Tibial artery (tissue), 4 donors: ENCODE measurements around the gene AMBP.
"Not testable (repeated sequence)": the region's sequence is repeated elsewhere in the genome, so short reads cannot be mapped to it uniquely, and the experiment has no call there.

Source experiments
- DNase-seq, 2 donors: peaks; one replicate each; pipeline ENCODE4 v3.0.0-alpha.2; 2019
- H3K27ac ChIP-seq, 2 donors: fragments of 200-600 bp; sonication (generic) in 1 of 2; 1 replicate in 1 of 2; 2 replicates in 1 of 2; pipeline ENCODE4 v1.5.1; 2018 to 2019; ENCODE audit warnings: mild to moderate bottlenecking in 1 of 2
- H3K27me3 ChIP-seq, 2 donors: fragments of 200-600 bp; sonication (generic) in 1 of 2; one replicate each; pipeline versions ENCODE4 v1.5.1 to v1.6.0; 2016 to 2019
- H3K36me3 ChIP-seq, 3 donors: fragments of 200-600 bp; sonication (generic) in 2 of 3; one replicate each; pipeline ENCODE4 v1.5.1; 2016 to 2019; ENCODE audit warnings: mild to moderate bottlenecking in 2 of 3
- H3K4me1 ChIP-seq, 4 donors: fragments of 200-600 bp; sonication (generic) in 2 of 4; 1 replicate in 3 of 4; 2 replicates in 1 of 4; pipeline ENCODE4 v1.5.1; 2016 to 2019
- H3K4me3 ChIP-seq, 2 donors: fragments of 200-600 bp; sonication (generic) in 1 of 2; 1 replicate in 1 of 2; 2 replicates in 1 of 2; pipeline ENCODE4 v1.5.1; 2018 to 2019; ENCODE audit warnings: mild to moderate bottlenecking in 2 of 2
- H3K9me3 ChIP-seq, 3 donors: fragments of 200-600 bp; sonication (generic) in 1 of 3; one replicate each; pipeline ENCODE4 v1.5.1; 2016 to 2019
- CTCF ChIP-seq, 2 experiments: fragments of 200-600 bp in 1 of 2; fragments of 450-650 bp in 1 of 2; IDR thresholded peaks; one replicate each; pipeline ENCODE4 v1.5.1; 2017 to 2019; ENCODE audit warnings: antibody characterized with exemption in 2 of 2, mild to moderate bottlenecking in 1 of 2, moderate library complexity in 1 of 2
- intact Hi-C: fragments of 100-400 bp; cut with DNase I; formaldehyde crosslinking; loops from one replicate; pipeline ENCODE4 v1.15.0; 2023; ENCODE audit warnings: low total_unique reads

AMBP gene

GRCh38 chr9:114046237-114046755 lies 31.8 kb downstream of the AMBP start:
- H3K27me3 ChIP-seq, result no peaks in the 10 kb centered on the region

GRCh38 chr9:114043660-114044059 lies 34.4 kb downstream of the AMBP start:
- intact Hi-C loops, H3K27me3 ChIP-seq, H3K4me1 ChIP-seq, H3K4me3 ChIP-seq, H3K9me3 ChIP-seq, DNase-seq, H3K27ac ChIP-seq: not testable (repeated sequence)
- peaks cover 26 to 41% (median 40%) of the 10 kb centered on the region in 3 donors for H3K36me3 ChIP-seq

More at GRCh38 chr9:114046237-114046755, 31.8 kb downstream of the AMBP start:
- Histone ChIP-seq H3K9me3 (peaks cover 0 to 6% (median 2%) of the 10 kb centered on the region in 3 donors), H3K27ac (no peak overlapping the region), H3K4me3 (no peak overlapping the region), H3K4me1 (no peaks in the 10 kb centered on the region), H3K36me3 (peaks cover 39 to 53% (median 50%) of the 10 kb centered on the region in 3 donors)
- no peak for TF ChIP-seq CTCF (IDR thresholded peaks at IDR 0.05)
- DNase-seq, result no peak
- intact Hi-C loops, result no loop called here

- no peak overlapping the region for H3K27ac ChIP-seq
- DNase-seq, result peak in 1 of 2 donors; percentile 23
Observed at GRCh38 chr9:114039484-114039883, 38.6 kb downstream of the AMBP start.

GRCh38 chr9:114038724-114039313 lies 39.3 kb downstream of the AMBP start:
- intact Hi-C loops, result no loop called here
- H3K27ac ChIP-seq, result no peak overlapping the region
- H3K9me3 ChIP-seq, result peaks cover 0 to 6% (median 2%) of the 10 kb centered on the region in 3 donors
- peaks cover 0 to 8% (median 0%) of the 10 kb centered on the region in 4 donors for H3K4me1 ChIP-seq
- DNase-seq, result peak in 1 of 2 donors; percentile 32
- no peak for TF ChIP-seq CTCF (IDR thresholded peaks at IDR 0.05)
- peaks cover 45 to 70% (median 56%) of the 10 kb centered on the region in 3 donors for H3K36me3 ChIP-seq
- H3K27me3 ChIP-seq, result no peaks in the 10 kb centered on the region
- no peak overlapping the region for H3K4me3 ChIP-seq

More at GRCh38 chr9:114039484-114039883, 38.6 kb downstream of the AMBP start:
- Histone ChIP-seq H3K36me3 (peaks cover 47 to 65% (median 56%) of the 10 kb centered on the region in 3 donors), H3K27me3 (no peaks in the 10 kb centered on the region), H3K4me3 (no peak overlapping the region), H3K9me3 (peaks cover 0 to 6% (median 2%) of the 10 kb centered on the region in 3 donors), H3K4me1 (peaks cover 0 to 8% (median 0%) of the 10 kb centered on the region in 4 donors)
- TF ChIP-seq CTCF (IDR thresholded peaks at IDR 0.05), result no peak
- intact Hi-C loops, result no loop called here

- intact Hi-C loops, result no loop called here
- Histone ChIP-seq H3K36me3 (peaks cover 41 to 71% (median 51%) of the 10 kb centered on the region in 3 donors), H3K27me3 (no peaks in the 10 kb centered on the region), H3K9me3 (peaks cover 0 to 6% (median 1%) of the 10 kb centered on the region in 3 donors), H3K4me3 (no peak overlapping the region), H3K4me1 (peaks cover 0 to 11% (median 0%) of the 10 kb centered on the region in 4 donors), H3K27ac (no peak overlapping the region)
- DNase-seq, result peak in 1 of 2 donors; percentile 31
- TF ChIP-seq CTCF (IDR thresholded peaks at IDR 0.05), result no peak
Observed at GRCh38 chr9:114037961-114038723, 40.0 kb downstream of the AMBP start.

- intact Hi-C loops, result no loop called here
Observed at GRCh38 chr9:114037249-114037648, 40.9 kb downstream of the AMBP start.

More at GRCh38 chr9:114037249-114037648, 40.9 kb downstream of the AMBP start:
- H3K9me3 ChIP-seq, result peaks cover 0 to 6% (median 0%) of the 10 kb centered on the region in 3 donors
- H3K36me3 ChIP-seq, result peaks cover 42 to 74% (median 49%) of the 10 kb centered on the region in 3 donors
- no peak for TF ChIP-seq CTCF (IDR thresholded peaks at IDR 0.05)
- peaks cover 0 to 18% (median 2%) of the 10 kb centered on the region in 4 donors for H3K4me1 ChIP-seq
- H3K27ac ChIP-seq, result no peak overlapping the region
- DNase-seq, result no peak
- no peak overlapping the region for H3K4me3 ChIP-seq
- H3K27me3 ChIP-seq, result no peaks in the 10 kb centered on the region
